Mucosa of gallbladder (tissue), 1 donor: ENCODE data around the gene LRRC74A. TPM values are rescaled to one million over a fixed set of nuclear protein-coding genes. Genes with fewer than 3 reads are reported as not detected.
A peak's percentile ranks its signal among the peaks of the same experiment; 100 is the strongest.

Experiments used
- DNase-seq: peaks from one replicate; pipeline ENCODE4 v3.0.0-alpha.2; 2020; ENCODE audit warnings: low spot score
- total RNA-seq: library from RNA; stranded (reverse); gene quantifications from one replicate; pipeline ENCODE4 v1.2.1, GENCODE V29; 2021
- donor health status: DM: no; HTN: no; CAD: no.

LRRC74A gene
- total RNA-seq, 1 donor from 2014 or later = not detected

DNA sequence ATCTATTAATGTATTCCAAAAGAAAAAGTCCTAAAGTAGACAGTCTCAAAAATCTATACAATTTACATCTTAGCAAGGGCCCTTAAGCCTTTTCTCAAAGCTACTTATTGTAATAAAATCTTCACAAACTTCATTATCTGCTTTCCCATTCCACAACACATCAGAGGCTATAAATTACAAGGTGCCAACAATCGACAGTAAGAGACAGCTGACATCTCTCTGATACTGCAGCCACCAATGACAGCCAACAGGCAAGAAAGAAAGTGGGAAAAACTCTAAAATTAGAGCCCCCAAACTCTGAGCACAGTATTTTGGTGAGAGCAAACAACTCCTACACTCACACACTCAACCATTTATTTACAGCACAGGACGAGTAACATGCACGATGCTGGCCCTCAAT, 15.7 kb upstream of the LRRC74A start:
- DNase-seq = no peak

- DNase-seq = no peak
Observed at GRCh38 chr14:76810953-76811400, 15.2 kb upstream of the LRRC74A start.

- DNase-seq = no peak
Observed at GRCh38 chr14:76811561-76811960, 14.6 kb upstream of the LRRC74A start.

DNA sequence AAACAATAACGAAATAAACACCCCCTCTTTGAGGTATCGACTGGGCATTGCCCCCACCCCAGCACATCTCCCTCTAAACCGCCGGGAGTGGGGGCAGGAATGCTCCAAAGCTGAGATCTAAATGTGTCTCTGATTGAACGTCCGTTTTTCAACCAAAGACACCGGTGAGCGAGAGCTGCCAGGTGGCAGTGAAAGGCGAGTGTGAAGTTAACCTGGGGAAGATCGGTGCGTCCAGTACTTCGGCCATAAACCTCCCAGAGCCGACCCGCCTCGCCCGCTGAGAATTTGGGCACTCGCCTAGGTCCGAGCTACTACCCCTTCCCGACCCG, 14.2 kb upstream of the LRRC74A start:
- DNase-seq = no peak

DNA sequence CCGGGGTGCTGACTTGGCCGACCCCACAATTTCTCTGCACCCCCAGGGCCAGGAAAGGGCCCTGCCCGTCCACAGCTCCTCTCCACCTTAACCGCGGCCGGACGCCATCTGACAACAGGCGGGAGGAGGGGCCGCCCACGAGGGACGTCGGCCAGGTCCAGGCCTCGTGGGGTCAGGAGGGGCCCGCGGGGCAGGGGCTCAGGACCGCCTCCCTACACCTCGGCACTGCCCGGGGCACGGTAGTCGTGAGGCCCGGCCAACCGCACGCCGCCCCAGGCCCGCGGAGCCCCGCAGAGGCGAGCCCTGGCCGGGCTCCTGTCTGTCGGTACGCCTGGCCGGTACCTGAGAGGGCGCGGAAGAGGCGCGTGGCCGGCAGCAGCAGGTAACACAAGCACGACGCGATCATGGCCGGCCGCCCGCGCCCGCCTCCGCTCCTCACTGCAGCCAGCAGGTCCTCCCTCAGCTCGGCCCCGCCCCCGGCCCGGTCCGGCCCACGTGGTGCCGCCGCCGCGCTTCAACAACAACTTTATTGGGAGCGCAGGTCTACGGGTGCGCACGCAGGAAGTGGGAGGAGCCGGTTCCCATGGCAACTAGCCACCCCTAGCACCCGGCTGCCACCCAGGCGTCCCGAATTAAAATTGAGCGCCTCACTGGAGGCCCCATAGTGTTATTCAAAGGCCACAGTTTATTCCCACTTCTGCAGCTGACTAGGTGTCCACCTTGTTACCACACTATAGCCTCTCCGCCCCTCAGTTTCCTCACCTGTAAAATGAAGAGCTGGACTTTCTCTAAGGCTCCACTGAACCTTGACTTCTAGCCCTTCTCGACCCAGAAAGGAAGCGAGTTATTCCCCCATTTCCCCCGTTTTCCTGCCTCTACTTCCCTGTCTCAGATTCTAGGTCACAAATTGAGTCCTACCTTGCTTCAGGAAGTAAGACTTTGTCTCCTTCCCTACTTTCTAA, 13.5 kb upstream of the LRRC74A start, which contains the start of gene ANGEL1:
Gene ANGEL1, minus strand, starts transcription at position 461 of the 962 bp plus-strand sequence. Its CDS starts 55 bp downstream, at position 406.
- DNase-seq = peak; percentile 96

DNA sequence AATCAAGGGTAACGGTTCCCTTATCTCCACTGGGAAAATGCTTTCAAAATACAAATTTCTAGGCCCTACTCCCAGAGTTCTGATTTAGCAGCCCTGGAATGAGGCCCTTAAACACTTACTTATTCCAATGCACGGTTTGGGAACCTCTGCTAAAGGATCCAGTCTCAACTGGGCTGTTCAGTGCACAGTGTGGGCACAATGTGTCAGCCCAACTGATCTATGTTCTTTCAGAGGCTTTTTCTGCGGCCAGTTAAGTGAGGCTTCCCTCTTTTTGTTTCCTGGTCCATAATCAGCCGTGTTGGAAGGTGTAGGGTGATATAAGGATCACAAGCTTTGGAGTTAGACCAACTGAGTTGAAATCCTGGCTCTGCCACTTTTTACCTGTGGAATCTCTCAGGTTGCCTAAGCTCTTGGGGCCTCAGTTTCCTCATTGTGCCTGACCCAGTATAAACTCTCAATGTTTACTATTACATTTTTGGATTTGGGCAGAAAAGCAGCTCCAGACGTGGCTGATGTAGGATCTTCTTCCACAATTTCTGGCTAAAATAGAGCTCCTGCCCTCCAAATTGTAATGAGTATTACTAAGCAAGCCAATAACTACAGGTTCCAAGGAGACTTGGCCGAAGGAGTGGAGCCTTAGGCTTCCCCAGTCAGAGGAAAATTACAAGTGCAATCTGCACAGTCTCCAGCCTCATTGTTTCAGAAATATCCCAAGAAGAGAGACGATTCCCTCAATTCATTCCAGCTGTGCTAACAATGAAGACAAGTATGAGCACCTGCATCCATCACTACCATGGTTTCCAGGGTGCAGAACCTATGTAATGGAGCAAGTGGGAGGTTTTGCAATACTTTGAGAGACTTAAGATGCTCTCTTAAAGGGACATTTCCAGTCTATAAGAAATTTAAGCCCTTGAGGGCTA, 11.2 kb upstream of the LRRC74A start:
- no peak for DNase-seq

GRCh38 chr14:76820700-76821099, 5.5 kb upstream of the LRRC74A start:
- DNase-seq = no peak

GRCh38 chr14:76827696-76828296, 1.6 kb downstream of the LRRC74A start:
- DNase-seq = no peak

DNA sequence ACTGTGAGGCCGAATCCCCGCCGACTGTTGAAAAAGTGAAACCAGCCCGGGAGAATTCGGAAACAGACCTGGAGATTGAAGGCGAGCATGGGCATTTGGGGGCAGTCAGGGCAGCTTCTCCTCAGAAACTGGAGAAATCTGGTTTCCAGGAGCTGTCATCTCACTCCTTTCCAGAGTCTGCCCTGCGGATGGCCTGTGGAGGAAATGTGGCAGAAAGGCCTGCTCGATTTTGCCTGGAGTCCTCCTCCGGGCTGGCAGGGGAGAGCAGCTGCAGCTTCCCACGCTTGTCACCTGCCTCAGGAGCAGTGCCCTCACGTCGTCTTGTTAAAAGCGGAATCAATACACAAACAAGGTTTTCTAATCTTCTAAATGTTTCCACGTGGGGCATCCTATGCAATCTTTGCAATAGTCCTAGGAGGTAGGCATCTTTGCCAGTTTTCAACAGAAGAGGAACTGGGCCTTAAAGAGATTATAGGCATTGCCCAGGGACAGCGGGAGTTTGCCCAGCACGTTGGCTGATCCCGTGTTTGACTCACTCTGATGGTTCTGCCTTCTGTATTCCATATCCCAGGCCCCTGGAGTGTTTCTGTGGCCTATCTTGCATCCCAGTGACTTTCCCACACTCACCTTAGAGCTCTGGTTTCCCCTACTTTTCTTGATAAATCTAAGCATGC, 2.3 kb downstream of the LRRC74A start:
- no peak for DNase-seq

GRCh38 chr14:76829013-76829365, 2.8 kb downstream of the LRRC74A start:
- no peak for DNase-seq

DNA sequence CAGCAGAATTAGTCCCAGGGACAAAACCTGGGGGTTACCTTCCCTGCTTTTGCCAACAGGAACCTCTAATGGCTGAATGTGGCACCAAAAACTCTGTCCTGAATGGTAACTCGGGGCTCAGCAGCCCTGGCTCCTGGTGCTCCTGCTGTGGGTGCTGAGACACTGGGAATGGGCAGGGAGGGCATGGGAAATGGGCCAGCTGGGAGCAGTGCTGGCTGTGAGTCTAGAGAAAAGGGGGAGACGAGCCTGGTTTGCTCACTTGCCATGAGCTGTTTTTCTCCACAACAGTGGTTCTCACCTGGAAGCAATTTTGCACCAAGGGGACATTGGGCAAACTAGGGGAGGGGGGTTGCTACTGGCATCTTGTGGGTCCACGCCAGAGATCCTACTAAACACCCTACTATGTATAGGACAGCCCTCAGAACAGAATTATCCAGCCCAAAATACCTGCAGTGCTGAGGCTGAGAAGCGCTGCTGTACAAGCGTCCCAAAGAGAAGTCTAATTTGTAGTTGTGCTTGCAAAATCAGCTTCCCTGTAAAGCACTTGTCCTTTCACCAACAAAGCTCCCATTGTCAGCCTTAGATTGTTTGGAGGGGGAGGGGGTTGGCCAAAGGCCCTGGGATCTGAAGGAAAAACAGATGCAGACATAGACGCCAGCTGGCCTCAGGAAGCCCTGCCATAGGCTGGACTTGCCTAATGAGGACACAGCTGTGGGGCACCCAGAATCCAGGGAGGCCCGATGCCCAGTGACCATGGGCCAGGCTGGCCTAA, 3.6 kb downstream of the LRRC74A start:
- no peak for DNase-seq

DNA sequence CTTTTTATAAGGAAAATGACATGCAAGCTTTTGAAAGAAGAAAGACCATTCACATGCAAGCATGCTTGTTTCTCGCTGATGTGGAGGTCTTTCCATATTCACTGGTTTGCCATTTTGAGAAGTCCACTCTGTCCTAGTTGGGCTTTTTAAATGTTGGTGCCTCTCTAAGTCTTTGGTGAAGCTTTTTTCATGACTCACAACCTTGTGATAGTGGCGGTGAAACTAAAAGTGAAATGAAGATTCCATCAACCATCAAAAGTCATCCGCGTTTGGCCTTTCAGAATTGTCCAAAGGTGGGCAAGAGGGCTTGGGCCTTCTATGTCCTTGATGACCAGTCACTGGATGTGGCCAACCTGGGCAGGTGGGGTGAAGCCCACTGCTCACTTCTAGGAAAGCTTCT, 4.3 kb downstream of the LRRC74A start:
- DNase-seq = no peak

DNA sequence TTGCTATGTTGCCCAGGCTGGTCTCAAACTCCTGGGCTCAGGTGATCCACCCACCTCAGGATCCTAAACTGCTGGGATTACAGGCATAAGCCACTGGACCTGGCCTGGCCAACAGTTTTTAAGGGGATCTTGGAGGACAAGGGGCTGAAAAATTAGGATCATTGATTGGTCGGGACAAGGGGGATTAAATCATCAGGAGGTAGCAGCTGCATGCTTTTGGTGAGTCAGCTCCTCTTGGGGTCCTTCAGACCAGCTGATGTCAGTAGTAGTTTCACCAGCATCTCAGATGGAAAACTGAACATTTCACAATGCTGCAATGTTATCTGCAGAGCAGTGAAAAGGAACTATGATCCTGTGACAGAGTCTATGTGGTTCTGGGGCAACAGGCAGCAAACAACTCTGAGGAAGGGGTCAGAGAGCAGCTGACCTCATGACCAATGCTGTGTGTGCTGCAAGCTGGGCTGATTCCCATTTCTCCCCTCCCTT, 6.3 kb downstream of the LRRC74A start:
- no peak for DNase-seq

GRCh38 chr14:76833011-76833410, 6.8 kb downstream of the LRRC74A start:
- DNase-seq = no peak

- no peak for DNase-seq
Observed at GRCh38 chr14:76834241-76834661, 8.0 kb downstream of the LRRC74A start.

- peak; percentile 16 for DNase-seq
Observed at GRCh38 chr14:76836029-76836630, 9.9 kb downstream of the LRRC74A start.

GRCh38 chr14:76837524-76837923, 11.3 kb downstream of the LRRC74A start:
- no peak for DNase-seq

- no peak for DNase-seq
Observed at GRCh38 chr14:76842414-76842813, 16.2 kb downstream of the LRRC74A start.

- DNase-seq = peak; percentile 52
Observed at GRCh38 chr14:76844223-76844622, 18.0 kb downstream of the LRRC74A start.
